Measurements from ENCODE around the gene LYPD6B.

The LYPD6B gene

GRCh38 chr2:149167001-149167780, 128.7 kb downstream of the LYPD6B start:
- no peak for DNase-seq

GRCh38 chr2:149167941-149168340, 129.4 kb downstream of the LYPD6B start:
- DNase-seq, result no peak

GRCh38 chr2:149169656-149170055, 131.2 kb downstream of the LYPD6B start:
- DNase-seq, result no peak

GRCh38 chr2:149170156-149170555, 131.7 kb downstream of the LYPD6B start:
- DNase-seq, result no peak

- no peak for DNase-seq
Measured at GRCh38 chr2:149170911-149171310, 132.4 kb downstream of the LYPD6B start.

GRCh38 chr2:149173220-149173619, 134.7 kb downstream of the LYPD6B start:
- no peak for DNase-seq

- DNase-seq, result no peak
Measured at GRCh38 chr2:149175956-149176355, 137.5 kb downstream of the LYPD6B start.

- DNase-seq, result no peak
Measured at GRCh38 chr2:149178612-149179011, 140.1 kb downstream of the LYPD6B start.

GRCh38 chr2:149180226-149180875, 141.9 kb downstream of the LYPD6B start:
- DNase-seq, result no peak

GRCh38 chr2:149183187-149183586, 144.7 kb downstream of the LYPD6B start:
- no peak for DNase-seq

- DNase-seq, result no peak
Measured at GRCh38 chr2:149184991-149185390, 146.5 kb downstream of the LYPD6B start.

- no peak for DNase-seq
Measured at GRCh38 chr2:149185942-149186490, 147.5 kb downstream of the LYPD6B start.

- DNase-seq, result no peak
Measured at GRCh38 chr2:149187057-149187456, 148.6 kb downstream of the LYPD6B start.

- no peak for DNase-seq
Measured at GRCh38 chr2:149188291-149188690, 149.8 kb downstream of the LYPD6B start.

- DNase-seq, result no peak
Measured at GRCh38 chr2:149189769-149190168, 151.3 kb downstream of the LYPD6B start.

GRCh38 chr2:149191915-149192314, 153.4 kb downstream of the LYPD6B start:
- DNase-seq, result no peak

GRCh38 chr2:149192427-149192826, 153.9 kb downstream of the LYPD6B start:
- DNase-seq, result no peak

GRCh38 chr2:149200109-149200520, 161.6 kb downstream of the LYPD6B start:
- DNase-seq, result no peak

- DNase-seq, result no peak
Measured at GRCh38 chr2:149204686-149205085, 166.2 kb downstream of the LYPD6B start.

GRCh38 chr2:149205143-149205542, 166.6 kb downstream of the LYPD6B start:
- DNase-seq, result no peak

GRCh38 chr2:149213764-149214493, 175.4 kb downstream of the LYPD6B start:
- no peak for DNase-seq

GRCh38 chr2:149218497-149218896, 180.0 kb downstream of the LYPD6B start:
- DNase-seq, result no peak

GRCh38 chr2:149219856-149220255, 181.4 kb downstream of the LYPD6B start:
- no peak for DNase-seq

- no peak for DNase-seq
Measured at GRCh38 chr2:149221002-149221401, 182.5 kb downstream of the LYPD6B start.
